ENCODE results near the gene CYP27A1.
"Not testable (repeated sequence)": the region's sequence is repeated elsewhere in the genome, so short reads cannot be mapped to it uniquely, and the experiment has no call there.

The CYP27A1 gene

GRCh38 chr2:218830526-218831306 lies 48.8 kb downstream of the CYP27A1 start:
- DNase-seq (ENCODE audit: low read depth in 2 of 2, low spot score in 1 of 2): no peak

GRCh38 chr2:218831378-218831990 lies 49.5 kb downstream of the CYP27A1 start, which contains the start of gene PRKAG3:
Gene PRKAG3 (minus strand): TSS chr2:218831803.
- no peak for DNase-seq (ENCODE audit: low read depth in 2 of 2, low spot score in 1 of 2)

- DNase-seq (ENCODE audit: low read depth in 2 of 2, low spot score in 1 of 2): no peak
Observed at GRCh38 chr2:218832081-218832480, 50.1 kb downstream of the CYP27A1 start.

- DNase-seq (ENCODE audit: low read depth in 2 of 2, low spot score in 1 of 2): no peak
Observed at GRCh38 chr2:218832520-218832919, 50.6 kb downstream of the CYP27A1 start.

GRCh38 chr2:218833023-218833609 lies 51.2 kb downstream of the CYP27A1 start:
- DNase-seq (ENCODE audit: low read depth in 2 of 2, low spot score in 1 of 2): no peak

GRCh38 chr2:218834685-218835084 lies 52.7 kb downstream of the CYP27A1 start:
- DNase-seq (ENCODE audit: low read depth in 2 of 2, low spot score in 1 of 2): no peak

GRCh38 chr2:218837495-218837894 lies 55.5 kb downstream of the CYP27A1 start:
- no peak for DNase-seq (ENCODE audit: low read depth in 2 of 2, low spot score in 1 of 2)

GRCh38 chr2:218839430-218839829 lies 57.5 kb downstream of the CYP27A1 start:
- DNase-seq (ENCODE audit: low read depth in 2 of 2, low spot score in 1 of 2): no peak

- no peak for DNase-seq (ENCODE audit: low read depth in 2 of 2, low spot score in 1 of 2)
Observed at GRCh38 chr2:218839888-218840287, 57.9 kb downstream of the CYP27A1 start.

- not testable (repeated sequence) for DNase-seq (ENCODE audit: low read depth in 2 of 2, low spot score in 1 of 2)
Observed at GRCh38 chr2:218844334-218844733, 62.4 kb downstream of the CYP27A1 start.

GRCh38 chr2:218846963-218847362 lies 65.0 kb downstream of the CYP27A1 start:
- not testable (repeated sequence) for DNase-seq (ENCODE audit: low read depth in 2 of 2, low spot score in 1 of 2)

- DNase-seq (ENCODE audit: low read depth in 2 of 2, low spot score in 1 of 2): no peak
Observed at GRCh38 chr2:218849721-218850120, 67.8 kb downstream of the CYP27A1 start.

- DNase-seq (ENCODE audit: low read depth in 2 of 2, low spot score in 1 of 2): no peak
Observed at GRCh38 chr2:218850796-218851195, 68.8 kb downstream of the CYP27A1 start.

GRCh38 chr2:218851286-218851685 lies 69.3 kb downstream of the CYP27A1 start:
- DNase-seq (ENCODE audit: low read depth in 2 of 2, low spot score in 1 of 2): no peak

- DNase-seq (ENCODE audit: low read depth in 2 of 2, low spot score in 1 of 2): peak; percentile 26 to 53
Observed at GRCh38 chr2:218852911-218853667, 71.1 kb downstream of the CYP27A1 start.

- DNase-seq (ENCODE audit: low read depth in 2 of 2, low spot score in 1 of 2): no peak
Observed at GRCh38 chr2:218853766-218854165, 71.8 kb downstream of the CYP27A1 start.

- DNase-seq (ENCODE audit: low read depth in 2 of 2, low spot score in 1 of 2): no peak
Observed at GRCh38 chr2:218854860-218855259, 72.9 kb downstream of the CYP27A1 start.

GRCh38 chr2:218855305-218856166 lies 73.6 kb downstream of the CYP27A1 start:
- DNase-seq (ENCODE audit: low read depth in 2 of 2, low spot score in 1 of 2): no peak

GRCh38 chr2:218856167-218856895 lies 74.4 kb downstream of the CYP27A1 start:
- no peak for DNase-seq (ENCODE audit: low read depth in 2 of 2, low spot score in 1 of 2)

- no peak for DNase-seq (ENCODE audit: low read depth in 2 of 2, low spot score in 1 of 2)
Observed at GRCh38 chr2:218856896-218857243, 74.9 kb downstream of the CYP27A1 start.

All from stimulated activated CD8-positive, alpha-beta memory T cell treated with anti-CD3 and anti-CD28 coated beads, Interleukin-4, amount 100 ng/mL, for 4 hours (primary cell).